HEK293T (cell line): ENCODE data around the gene SORBS1.

Experiments used
- CTCF ChIA-PET: fragments of 350-600 bp; formaldehyde crosslinking; extraction: SDS; loops from one replicate; lab custom pipeline; 2021; ENCODE audit warnings: antibody characterized with exemption, inconsistent platforms; lab: Yijun Ruan, JAX
- POLR2A ChIA-PET: fragments of 350-600 bp; formaldehyde crosslinking; extraction: SDS; loops from one replicate; lab custom pipeline; 2020; ENCODE audit warnings: antibody characterized with exemption, inconsistent platforms; lab: Yijun Ruan, JAX
- DNase-seq: peaks from one replicate; pipeline ENCODE4 v3.0.0; 2012; ENCODE audit warnings: mixed read lengths; ENCODE audit errors: extremely low spot score
- ARNT ChIP-seq: fragments of 450-650 bp; IDR thresholded peaks from 2 replicates; pipeline ENCODE4 v1.6.1; 2017; ENCODE audit warnings: mild to moderate bottlenecking
- BHLHE40 ChIP-seq: fragments of 450-650 bp; IDR thresholded peaks from 2 replicates; pipeline ENCODE4 v1.6.1; 2016; ENCODE audit warnings: mild to moderate bottlenecking, moderate library complexity, borderline replicate concordance
- CTBP1 ChIP-seq: fragments of 450-650 bp; IDR thresholded peaks from 2 replicates; pipeline ENCODE4 v1.6.1; 2016; ENCODE audit warnings: borderline replicate concordance
- ELF4 ChIP-seq: fragments of 450-650 bp; IDR thresholded peaks from 2 replicates; pipeline ENCODE4 v1.6.1; 2017; ENCODE audit warnings: antibody characterized with exemption
- FOXA1 ChIP-seq: fragments of 450-650 bp; IDR thresholded peaks from 2 replicates; pipeline ENCODE4 v1.6.1; 2016; ENCODE audit warnings: mild to moderate bottlenecking
- FOXK2 ChIP-seq: fragments of 450-650 bp; IDR thresholded peaks from 2 replicates; pipeline ENCODE4 v1.6.1; 2016; ENCODE audit warnings: mild to moderate bottlenecking
- FOXM1 ChIP-seq: fragments of 450-650 bp; IDR thresholded peaks from 2 replicates; pipeline ENCODE4 v1.6.1; 2017; ENCODE audit warnings: mild to moderate bottlenecking, borderline replicate concordance
- HDGF ChIP-seq: fragments of 450-650 bp; IDR thresholded peaks from 2 replicates; pipeline ENCODE4 v1.6.1; 2017; ENCODE audit warnings: antibody characterized with exemption, borderline replicate concordance
- L3MBTL2 ChIP-seq: fragments of 450-650 bp; conservative IDR thresholded peaks from 2 replicates; pipeline ENCODE4 v1.6.1; 2016; ENCODE audit warnings: mild to moderate bottlenecking
- LEF1 ChIP-seq: fragments of 450-650 bp; IDR thresholded peaks from 2 replicates; pipeline ENCODE4 v1.6.1; 2017; ENCODE audit warnings: mild to moderate bottlenecking, borderline replicate concordance
- NFRKB ChIP-seq: fragments of 450-650 bp; IDR thresholded peaks from 2 replicates; pipeline ENCODE4 v1.6.1; 2016; ENCODE audit warnings: mild to moderate bottlenecking, moderate library complexity
- PKNOX1 ChIP-seq: fragments of 450-650 bp; IDR thresholded peaks from 2 replicates; pipeline ENCODE4 v1.6.1; 2016
- SP1 ChIP-seq: fragments of 450-650 bp; IDR thresholded peaks from 2 replicates; pipeline ENCODE4 v1.6.1; 2017
- SUZ12 ChIP-seq: fragments of 450-650 bp; IDR thresholded peaks from 2 replicates; pipeline ENCODE4 v1.6.1; 2016; ENCODE audit warnings: mild to moderate bottlenecking
- TARDBP ChIP-seq: fragments of 450-650 bp; IDR thresholded peaks from 2 replicates; pipeline ENCODE4 v1.6.1; 2016
- ZNF384 ChIP-seq: fragments of 450-650 bp; IDR thresholded peaks from 2 replicates; pipeline ENCODE4 v1.6.1; 2016

The SORBS1 gene

GRCh38 chr10:95564291-95564690 lies 3.1 kb upstream of the SORBS1 start:
- ChIA-PET CTCF (no interaction called here), POLR2A (no interaction called here)
- no peak for DNase-seq
- TF ChIP-seq BHLHE40 (no peak), FOXK2 (no peak), ARNT (no peak), NFRKB (no peak), L3MBTL2 (no peak), CTBP1 (no peak), LEF1 (no peak), PKNOX1 (no peak), FOXA1 (no peak), ZNF384 (no peak), ELF4 (no peak), TARDBP (no peak)

- ChIA-PET CTCF (no interaction called here), POLR2A (no interaction called here)
- TF ChIP-seq L3MBTL2 (no peak), ARNT (no peak), NFRKB (no peak), ZNF384 (no peak), FOXA1 (no peak), LEF1 (no peak), CTBP1 (no peak), PKNOX1 (no peak), ELF4 (no peak), TARDBP (no peak), BHLHE40 (no peak), HDGF (no peak), FOXM1 (no peak), FOXK2 (no peak), SP1 (no peak), SUZ12 (no peak)
- no peak for DNase-seq
Measured at GRCh38 chr10:95562341-95562965, 1.3 kb upstream of the SORBS1 start.

GRCh38 chr10:95561864-95562177 lies 650 bp upstream of the SORBS1 start:
- CTCF ChIA-PET = no interaction called here
- TF ChIP-seq ELF4 (no peak), SUZ12 (no peak), LEF1 (no peak), FOXM1 (no peak), CTBP1 (no peak), L3MBTL2 (no peak), FOXA1 (no peak), HDGF (no peak), TARDBP (no peak), SP1 (no peak), PKNOX1 (no peak)
- DNase-seq = no peak
- POLR2A ChIA-PET = no interaction called here

- ChIA-PET CTCF (no interaction called here), POLR2A (no interaction called here)
- TF ChIP-seq SP1 (no peak), FOXA1 (no peak), ELF4 (no peak), L3MBTL2 (peak; percentile 34; the same call in 1 of the 2 replicates), ARNT (no peak), HDGF (no peak), BHLHE40 (no peak), PKNOX1 (0 out of 2 replicates have a peak, but pooled peaks have one; percentile 19)
- peak; percentile 51 for DNase-seq
Measured at GRCh38 chr10:95560278-95561176, 644 bp downstream of the SORBS1 start.

GRCh38 chr10:95559896-95560277 lies 1.3 kb downstream of the SORBS1 start:
- no peak for DNase-seq
- TF ChIP-seq ZNF384 (no peak), ARNT (no peak), FOXK2 (no peak), PKNOX1 (no peak), CTBP1 (no peak), L3MBTL2 (no peak), TARDBP (no peak), FOXA1 (no peak), FOXM1 (no peak), ELF4 (no peak)
- ChIA-PET CTCF (no interaction called here), POLR2A (no interaction called here)
